GM19025 (cell line): ENCODE data around the gene NFATC1.
"Not testable (repeated sequence)": the region's sequence is repeated elsewhere in the genome, so short reads cannot be mapped to it uniquely, and the experiment has no call there.

Source experiments
- ATAC-seq: cut with Tn5 transposase; IDR thresholded peaks from one replicate; pipeline ENCODE4 v1.9.1; 2021; ENCODE audit warnings: mild to moderate bottlenecking, low read depth, moderate library complexity; ENCODE audit not compliant: unreplicated experiment

Gene NFATC1

DNA sequence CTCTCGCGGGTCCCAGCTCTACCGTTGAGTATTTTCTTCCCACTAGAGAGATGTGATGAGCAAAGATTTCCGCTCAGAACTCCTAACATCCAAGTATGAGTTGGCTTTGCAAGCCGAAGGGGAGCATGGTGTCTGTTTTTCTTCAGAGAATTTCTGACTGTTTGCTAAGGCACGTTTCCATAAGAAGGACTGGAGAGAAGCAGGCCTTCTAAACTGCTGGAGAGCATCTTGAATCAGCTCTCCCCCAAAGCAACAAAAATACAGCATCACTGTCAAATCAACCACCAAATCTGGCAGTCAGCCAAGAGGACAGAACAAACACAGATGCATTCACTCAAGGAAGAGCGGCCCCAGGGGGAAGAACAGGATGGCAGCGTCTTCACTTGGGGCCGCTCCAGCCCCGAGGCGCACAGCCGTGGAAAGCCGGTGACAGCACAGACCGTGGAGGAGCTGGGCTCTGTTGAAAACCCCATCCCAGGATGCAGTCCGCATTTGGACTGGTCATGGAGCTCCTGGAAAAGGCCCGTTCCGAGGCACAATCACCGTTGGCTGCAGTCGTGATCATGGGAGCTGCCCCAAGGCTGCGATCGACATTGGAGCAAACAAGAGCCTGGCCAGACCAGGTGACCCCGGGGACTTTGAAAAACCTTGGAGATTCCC, 101.4 kb downstream of the NFATC1 start:
- no peak for ATAC-seq

DNA sequence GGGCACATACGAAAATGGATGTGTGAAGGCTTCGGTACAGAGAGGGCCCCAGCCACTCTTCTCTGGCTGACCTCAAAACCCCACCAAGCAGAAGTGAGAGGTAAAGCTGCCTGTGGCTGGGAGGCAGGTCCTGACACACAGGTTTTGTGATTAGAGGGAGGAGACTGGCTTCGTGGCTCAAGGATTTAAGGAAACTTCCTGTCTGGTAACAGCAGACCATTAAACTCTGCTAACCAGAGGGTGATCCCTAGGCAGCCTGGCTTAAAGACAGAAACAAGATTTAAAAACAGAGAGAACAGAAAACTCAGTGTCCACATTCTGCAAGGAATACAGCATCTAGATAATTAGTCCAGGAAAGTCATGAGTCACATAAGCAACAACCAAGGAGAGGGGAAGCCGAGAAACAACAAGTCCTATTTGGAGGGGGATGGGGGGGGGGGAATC, 101.9 kb downstream of the NFATC1 start:
- ATAC-seq: no peak

DNA sequence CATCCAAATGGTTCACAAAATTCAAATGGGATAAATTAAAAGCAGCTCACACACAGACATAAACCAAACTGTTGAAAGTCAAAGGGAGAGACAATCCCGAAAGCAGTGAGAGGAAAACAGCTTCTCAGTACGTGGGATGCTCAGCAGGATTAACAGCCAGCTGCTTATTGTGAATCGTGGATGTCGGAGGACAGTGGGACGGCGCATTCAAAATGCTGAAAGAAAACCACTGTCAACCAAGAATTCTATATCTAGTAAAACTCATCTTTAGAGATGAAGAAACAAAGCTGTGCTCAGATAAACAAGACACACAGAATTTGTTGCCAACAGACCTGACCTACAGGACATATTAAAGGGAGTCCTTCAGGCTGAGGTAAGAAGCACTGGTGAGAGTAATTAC, 102.9 kb downstream of the NFATC1 start:
- no peak for ATAC-seq

DNA sequence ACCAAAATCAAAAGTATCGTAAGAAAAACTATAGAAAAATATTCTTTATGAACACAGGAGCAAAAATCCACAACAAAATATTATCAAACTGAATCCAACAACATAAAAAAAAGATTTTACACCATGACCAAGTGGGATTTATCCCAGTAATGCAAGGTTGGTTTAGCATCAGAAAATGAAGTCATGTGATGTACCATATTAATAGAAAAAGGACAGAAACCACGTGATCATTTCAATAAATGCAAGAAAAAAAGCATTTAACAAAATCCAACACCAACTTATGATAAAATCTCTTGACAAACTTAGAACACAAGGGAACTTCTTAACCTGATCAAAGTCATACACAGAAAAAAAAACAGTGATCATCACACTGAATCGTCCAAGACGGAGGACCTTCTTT, 105.3 kb downstream of the NFATC1 start:
- ATAC-seq: no peak

DNA sequence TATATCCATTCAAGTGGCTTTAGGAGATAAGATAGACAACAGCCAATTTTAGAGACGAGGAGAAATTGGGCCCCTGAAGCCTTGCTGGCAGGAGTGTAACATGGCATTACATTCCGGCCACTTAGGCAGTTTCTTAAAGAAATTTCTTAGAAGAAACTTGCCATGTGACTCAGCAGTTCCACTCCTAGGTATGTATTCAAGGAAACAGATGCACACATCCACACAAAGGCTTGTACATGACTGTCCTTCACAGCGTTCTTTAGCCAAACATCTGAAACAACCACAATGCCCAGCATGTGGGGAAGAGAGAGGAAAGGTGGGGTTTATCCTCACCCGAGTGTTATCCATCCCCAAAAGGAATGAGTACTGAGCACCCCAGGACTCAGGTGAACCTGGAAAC, 107.1 kb downstream of the NFATC1 start:
- no peak for ATAC-seq

DNA sequence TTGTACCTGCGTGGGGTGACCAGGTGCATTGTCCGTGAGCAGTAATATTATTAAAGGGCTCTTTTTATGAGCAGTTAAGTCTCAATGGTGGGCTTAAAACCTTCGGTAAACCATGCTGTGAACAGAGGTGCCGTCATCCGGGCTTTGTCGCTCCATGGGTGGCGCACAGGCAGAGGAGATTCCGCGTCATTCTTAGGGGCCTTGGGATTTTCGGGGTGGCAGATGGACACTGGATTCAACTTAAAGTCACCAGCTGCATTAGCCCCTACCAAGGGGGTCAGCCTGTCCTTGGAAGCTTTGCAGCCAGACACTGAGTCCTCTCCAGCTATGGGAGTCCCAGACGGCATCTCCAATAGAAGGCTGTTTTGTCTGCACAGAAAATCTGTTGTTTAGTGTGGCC, 107.7 kb downstream of the NFATC1 start:
- no peak for ATAC-seq

DNA sequence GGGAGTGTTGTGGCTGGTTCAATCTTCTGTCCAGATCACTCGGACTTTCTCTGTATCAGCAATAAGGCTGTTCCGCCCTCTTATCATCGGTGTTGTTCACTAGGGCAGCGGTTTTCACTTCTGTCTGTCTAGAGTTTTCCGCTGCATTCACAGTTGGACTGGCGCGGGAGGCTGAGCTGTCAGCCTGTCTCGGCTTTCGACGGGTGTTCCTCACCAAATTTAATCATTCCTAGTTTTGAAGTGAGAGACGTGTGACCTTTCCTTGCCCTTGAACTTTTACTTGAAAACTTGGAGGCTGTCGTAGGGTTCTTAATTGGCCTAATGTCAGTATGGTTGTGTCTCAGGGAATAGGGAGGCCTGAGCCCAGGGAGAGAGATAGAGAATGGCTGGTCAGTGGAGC, 108.3 kb downstream of the NFATC1 start:
- ATAC-seq: no peak

DNA sequence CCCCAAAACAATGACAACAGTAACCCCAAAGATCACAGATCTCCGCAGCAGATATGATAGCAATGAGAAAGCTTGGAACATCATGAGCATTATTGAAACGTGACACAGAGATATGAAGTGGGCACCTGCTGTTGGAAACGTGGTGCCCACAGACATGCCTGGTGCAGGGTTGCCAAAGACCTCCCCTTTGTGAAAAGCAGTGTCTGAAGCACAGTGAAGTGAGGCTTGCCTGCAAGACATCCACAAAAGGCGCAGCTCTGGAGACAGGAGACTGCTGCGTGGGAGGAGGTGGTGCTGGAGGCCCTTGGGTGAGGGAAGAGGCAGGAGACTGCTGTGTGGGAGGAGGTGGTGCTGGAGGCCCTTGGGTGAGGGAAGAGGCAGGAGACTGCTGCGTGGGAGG, 108.8 kb downstream of the NFATC1 start:
- not testable (repeated sequence) for ATAC-seq

DNA sequence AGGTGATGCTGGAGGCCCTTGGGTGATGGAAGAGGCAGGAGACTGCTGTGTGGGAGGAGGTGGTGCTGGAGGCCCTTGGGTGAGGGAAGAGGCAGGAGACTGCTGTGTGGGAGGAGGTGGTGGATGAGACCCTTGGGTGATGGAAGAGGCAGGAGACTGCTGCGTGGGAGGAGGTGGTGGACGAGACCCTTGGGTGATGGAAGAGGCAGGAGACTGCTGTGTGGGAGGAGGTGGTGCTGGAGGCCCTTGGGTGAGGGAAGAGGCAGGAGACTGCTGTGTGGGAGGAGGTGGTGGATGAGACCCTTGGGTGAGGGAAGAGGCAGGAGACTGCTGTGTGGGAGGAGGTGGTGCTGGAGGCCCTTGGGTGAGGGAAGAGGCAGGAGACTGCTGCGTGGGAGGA, 109.7 kb downstream of the NFATC1 start:
- not testable (repeated sequence) for ATAC-seq

DNA sequence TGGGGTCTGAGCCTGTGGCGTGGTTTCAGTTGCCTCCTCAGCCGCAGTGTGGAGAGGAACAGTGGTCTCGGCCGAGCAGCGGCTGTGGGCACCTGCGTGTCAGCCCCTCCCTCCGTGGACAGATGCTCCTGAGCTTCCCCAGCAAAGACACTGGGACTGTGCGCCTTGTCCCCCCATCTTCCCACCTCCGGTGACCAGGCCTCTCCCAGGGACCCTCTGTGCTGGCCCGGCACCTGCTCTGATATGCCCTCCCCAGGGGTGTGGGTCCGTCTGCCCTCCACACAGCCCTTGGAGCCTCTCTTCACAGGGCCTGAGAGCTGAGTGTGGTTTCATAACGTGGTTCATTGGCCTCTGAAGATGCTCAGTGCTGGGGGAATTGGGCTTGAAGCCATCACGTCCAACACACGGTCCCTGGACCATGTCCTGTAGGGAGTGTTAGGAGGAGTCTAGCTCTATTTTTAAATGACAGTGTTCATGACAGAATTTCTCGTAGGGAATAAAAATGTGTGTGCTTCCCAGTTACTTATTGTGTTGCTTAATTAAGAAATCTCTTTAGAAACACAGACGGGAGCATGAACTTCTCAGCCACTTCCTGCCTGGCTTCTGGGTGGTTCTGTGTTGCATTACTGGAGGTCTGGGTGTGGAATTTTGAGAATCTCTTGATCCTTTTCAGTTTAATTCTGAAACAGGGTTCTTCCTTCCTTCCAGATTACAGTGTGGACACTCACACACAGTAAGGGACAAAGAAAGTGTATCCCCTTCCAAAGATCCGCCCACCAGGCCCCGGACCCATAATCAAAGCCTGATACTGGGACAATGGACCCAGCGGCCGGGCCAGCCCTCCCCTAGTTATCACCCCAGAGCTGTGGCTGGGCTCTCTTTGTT, 110.7 kb downstream of the NFATC1 start:
- ATAC-seq: no peak

DNA sequence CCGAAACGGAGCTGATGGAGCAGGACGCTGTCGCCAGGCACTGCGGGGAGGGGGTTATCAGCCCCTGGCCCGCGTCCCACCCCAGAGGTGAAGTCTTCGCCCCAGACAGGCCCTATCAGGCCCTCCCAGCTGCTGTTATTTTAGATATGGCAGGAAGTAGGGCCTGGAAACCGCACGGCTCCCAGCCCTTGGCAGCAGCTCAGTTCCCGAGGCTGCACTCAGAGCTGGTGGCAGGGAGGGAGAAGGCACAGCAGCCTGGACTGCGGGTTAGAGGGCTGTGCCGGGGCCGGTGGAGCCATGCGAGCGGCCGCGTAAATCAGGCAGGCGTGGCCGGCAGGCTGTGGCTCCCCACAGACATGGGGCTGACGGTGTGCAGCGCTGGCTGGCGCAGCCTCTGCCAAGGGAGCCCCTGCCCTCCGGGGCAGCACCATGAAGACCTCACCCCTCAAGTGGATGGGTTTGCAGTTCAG, 111.4 kb downstream of the NFATC1 start:
- no peak for ATAC-seq

DNA sequence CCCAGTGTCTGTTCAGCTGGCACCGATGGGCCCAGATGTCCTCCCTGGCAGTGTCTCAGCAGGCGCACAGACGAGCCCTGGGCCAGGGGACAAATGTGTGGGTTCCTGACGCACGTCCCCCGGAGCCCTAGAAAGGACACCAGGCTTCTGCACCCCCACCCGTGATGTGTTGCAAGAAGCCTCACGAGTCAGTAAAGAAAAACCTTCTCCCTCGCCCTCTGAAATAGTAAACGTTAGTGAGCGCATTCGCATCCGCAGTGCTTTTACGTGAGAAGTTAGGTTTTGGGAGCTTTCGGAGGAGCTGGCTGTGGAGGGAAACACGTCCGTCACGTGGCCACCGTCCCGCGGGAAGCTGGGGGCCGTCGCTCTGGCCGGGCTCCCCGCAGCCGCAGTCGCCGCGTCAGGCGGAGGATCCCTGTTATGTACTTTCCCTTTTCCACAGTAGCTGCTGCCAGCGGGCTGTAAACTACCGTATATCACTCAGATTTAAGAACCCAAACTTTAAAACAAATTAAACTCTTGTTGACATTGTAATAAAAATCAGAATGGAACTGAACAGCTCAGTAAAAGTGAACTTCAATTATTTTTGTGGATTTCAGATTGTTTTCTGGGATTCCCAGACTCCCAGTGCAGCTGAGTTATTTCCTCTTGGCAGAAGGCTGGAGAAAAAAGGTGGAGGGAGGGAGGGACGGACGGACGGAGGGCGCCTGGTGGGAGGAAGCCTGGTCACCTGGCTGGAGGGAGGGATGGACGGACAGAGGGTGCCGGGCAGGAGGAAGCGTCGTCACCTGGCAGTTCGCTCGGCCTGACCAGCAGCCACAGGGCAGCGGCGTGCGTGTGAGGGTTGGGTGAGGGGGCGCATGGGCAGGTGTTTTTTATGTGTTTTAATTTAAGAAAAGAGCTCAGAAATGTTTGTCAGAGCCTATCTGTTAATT, 112.1 kb downstream of the NFATC1 start:
- no peak for ATAC-seq

DNA sequence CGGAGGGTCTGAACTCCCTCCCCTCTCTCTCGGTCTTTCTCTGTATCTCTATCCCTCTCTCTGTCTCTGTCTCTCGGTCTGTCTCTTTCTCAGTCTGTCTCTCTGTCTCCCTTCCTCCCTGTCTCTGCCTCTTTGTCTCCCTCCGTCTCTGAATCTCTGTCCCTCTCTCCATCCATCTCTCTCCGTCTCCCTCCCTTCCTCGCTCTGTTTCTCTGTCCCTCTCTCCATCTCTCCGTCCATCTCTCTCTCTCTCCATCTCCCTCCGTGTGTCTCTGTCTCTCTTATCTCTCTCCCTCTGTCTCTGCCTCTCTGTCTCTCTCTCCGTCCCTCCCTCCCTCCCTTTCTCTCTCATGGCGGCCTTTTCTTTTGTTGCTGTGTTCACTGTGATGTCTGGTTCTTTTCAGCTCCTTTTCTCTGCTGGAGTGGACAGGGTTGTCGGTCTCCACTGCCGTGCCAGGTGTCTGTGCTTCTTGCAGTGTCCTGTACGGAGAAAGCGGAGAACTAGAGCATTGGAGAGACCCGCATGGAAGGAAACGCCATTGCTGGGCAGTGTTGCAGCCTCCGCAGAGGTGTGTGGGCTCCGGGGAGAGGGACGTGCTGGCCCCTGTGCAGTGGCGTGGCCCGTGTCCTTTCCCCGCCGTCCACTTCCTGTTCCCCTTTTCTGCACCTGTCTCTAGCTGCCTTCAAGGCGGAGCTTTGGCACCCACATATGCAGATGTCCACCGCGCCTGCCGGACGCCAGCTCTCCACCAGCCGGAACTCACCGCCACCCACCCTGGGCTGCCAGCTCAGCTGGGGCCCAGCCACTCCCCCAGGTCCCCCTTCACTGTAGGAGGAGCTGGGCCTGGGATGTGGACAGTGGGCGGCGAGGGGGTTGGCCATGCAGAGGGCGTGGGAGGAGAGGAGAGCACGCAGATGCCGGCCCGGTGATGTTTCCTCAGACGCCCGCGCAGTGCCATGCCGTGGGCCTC, 113.1 kb downstream of the NFATC1 start:
- no peak for ATAC-seq

DNA sequence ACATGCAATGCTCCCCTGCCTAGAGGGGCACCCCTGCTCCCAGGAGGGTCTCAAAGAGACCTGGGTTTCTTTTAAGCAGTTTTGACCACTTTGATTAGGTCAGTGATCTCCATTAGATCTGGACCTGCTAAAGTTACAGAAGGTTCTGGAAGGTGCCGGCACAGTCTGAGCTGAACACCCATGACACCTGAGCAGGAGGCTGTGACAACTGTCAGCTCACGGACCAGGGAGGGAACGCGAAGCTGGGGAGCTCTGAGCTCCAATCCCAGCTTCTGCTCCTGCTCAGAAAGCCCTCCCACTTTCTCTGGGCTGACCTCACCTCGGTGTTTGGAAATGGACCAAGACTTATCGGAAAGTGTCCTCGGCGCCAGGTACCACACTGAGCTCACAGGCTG, 113.8 kb downstream of the NFATC1 start:
- no peak for ATAC-seq

DNA sequence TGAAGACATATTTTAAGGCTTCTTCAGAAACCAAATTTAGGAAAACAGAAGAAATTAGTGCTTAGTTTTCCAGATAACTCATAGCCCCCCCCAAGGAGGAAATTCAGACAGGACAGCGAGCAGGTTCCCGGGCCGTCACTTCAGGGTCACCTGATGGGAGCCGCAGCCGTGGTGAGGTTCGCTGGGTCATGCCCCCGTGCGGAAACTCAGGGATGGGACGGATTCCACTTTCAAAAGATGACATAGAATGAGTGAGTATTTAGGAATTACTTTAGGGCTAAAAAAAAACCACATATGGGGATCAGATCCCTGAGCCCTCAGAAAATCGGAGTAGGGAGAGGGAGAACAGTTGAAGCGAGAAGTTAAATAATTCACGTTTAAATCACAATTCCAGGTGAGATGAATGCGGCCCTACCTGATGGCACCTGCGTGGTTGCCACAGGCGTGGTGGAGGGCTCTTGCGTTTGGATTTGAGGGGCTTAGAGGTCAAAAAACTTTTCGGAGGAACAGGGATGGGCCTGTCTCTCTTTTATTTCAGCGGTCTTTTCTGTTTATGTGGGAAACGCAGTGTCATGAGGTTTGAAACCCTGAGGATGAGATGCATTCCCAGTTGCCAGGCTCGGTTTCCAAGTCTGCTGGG, 114.4 kb downstream of the NFATC1 start:
- ATAC-seq: no peak

DNA sequence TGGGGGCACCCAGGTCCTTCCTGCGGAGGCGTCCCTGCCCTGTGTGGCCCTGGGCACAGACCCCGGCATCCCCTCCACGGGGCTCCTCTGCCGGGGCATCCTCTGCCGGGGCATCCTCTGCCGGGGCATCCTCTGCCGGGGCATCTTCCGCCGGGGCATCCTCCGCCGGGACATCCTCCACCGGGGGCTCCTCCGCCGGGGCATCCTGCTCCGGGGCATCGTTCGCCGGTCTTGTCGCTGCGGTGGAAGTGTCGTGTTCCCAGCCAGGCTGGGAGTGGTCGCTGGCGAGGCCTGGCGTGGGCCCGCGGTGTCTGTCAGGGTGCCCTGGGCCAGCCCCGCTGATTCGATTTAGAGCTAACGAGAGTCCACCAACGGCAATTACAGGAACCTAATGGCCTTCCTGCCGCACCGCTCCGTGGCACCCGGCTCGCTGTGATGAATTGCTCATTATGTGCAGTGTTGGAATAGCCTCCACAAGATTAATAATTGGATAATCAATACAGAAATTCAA, 115.1 kb downstream of the NFATC1 start:
- no peak for ATAC-seq

DNA sequence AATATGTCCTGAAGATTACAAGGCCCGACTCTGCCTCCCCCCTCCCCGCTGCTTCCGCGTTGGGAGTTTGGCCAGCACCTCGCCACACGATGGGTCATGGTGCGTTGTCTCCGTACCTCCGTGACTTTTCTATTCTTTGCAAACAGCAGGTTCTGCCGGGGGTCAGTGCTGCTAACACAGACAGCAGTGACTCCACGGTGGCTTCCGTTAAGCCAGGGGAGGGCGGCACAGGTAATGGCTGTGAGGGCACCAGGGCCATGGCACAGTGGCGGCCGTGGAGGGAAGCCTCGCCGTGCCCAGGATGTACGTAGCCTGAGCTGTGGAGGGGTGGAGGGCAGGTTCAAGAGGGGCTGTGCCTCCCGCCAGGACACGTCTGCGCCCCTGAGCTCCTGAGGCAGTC, 115.5 kb downstream of the NFATC1 start:
- no peak for ATAC-seq

DNA sequence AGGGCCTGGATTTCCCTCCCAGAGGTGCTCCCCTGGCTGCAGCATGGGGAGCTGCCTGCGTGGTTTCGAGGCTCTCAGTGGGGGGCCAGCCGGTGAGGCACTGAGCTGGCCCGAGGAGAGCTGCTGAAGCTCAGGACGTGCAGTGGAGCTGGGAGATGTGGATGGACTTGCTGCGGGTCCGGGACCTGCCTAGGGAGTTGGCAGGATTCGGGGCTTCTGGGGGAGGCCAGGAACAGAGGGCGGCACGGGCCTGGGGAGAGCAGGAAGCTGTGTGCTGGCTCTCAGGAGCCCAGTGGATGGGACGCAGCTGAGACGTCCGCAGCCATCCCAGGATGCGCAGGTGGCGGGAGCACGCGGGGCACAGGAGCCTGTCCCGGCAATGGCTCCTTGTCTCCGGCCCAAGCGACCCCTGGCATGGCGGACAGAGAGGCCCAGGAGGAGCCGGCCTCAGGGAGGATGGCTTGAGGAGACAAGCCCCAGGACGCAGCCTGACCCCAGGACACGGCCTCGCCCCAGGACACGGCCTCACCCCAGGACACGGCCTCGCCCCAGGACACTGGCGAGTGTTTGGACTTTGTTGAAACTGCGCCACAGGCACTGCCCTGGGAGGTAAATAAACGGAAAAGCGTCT, 116.1 kb downstream of the NFATC1 start:
- ATAC-seq: no peak
